HepG2 (cell line): ENCODE measurements around the gene ARHGAP26. TPM values are rescaled to one million over a fixed set of nuclear protein-coding genes. Genes with fewer than 3 reads are reported as not detected.

Experiments
- ATAC-seq: fragments of 200-7000 bp; cut with Tn5 transposase; 3 replicates; pipeline ENCODE4 v1.9.1; 2020; ENCODE audit warnings: mild to moderate bottlenecking, moderate library complexity
- BruUV-seq: library from RNA; stranded (reverse); fragments of 400-500 nt; replicated peaks from 2 replicates; lab custom pipeline; 2021; lab: Mats Ljungman, UMichigan
- CTCF ChIA-PET: fragments of 300-600 bp; formaldehyde crosslinking; extraction: SDS; loops from one replicate; lab custom pipeline; 2021; ENCODE audit warnings: low total read pairs, inconsistent platforms, low intra/inter-chr PET ratio; lab: Yijun Ruan, JAX
- POLR2A ChIA-PET: fragments of 350-600 bp; sonication (Branson Sonifier 250); formaldehyde crosslinking; loops from one replicate; lab custom pipeline; 2020; ENCODE audit warnings: antibody characterized with exemption, inconsistent platforms; lab: Yijun Ruan, JAX
- DNase-seq: peaks from one replicate; pipeline ENCODE4 v3.0.0-alpha.2; 2015; ENCODE audit warnings: low spot score
- FAIRE-seq: peaks from 3 replicates; lab custom pipeline; 2011; peaks lifted over from hg19 to GRCh38; lab: Jason Lieb, UNC
- H2AFZ ChIP-seq: one replicate; pipeline ENCODE4 v1.6.1; 2011; ENCODE audit warnings: low read length, inconsistent platforms
- H3K27ac ChIP-seq: fragments of 300-600 bp; 3 replicates; pipeline ENCODE4 v1.8.0; 2011; ENCODE audit warnings: mixed run types, mild to moderate bottlenecking, mixed read lengths, low read length, inconsistent platforms; ENCODE audit not compliant: insufficient read depth; ENCODE audit errors: extremely low read length
- H3K27me3 ChIP-seq, 2 experiments: fragments of 200-600 bp in 1 of 2; 2 replicates in 1 of 2; 3 replicates in 1 of 2; pipeline versions ENCODE4 v1.6.0 to v1.8.0; 2011; ENCODE audit warnings: low read length in 2 of 2, mild to moderate bottlenecking in 2 of 2, moderate library complexity in 2 of 2, inconsistent platforms in 1 of 2; ENCODE audit not compliant: insufficient read depth in 2 of 2, control insufficient read depth in 1 of 2
- H3K36me3 ChIP-seq, 2 experiments: fragments of 200-600 bp in 1 of 2; replicated peaks in 1 of 2; 2 replicates in 1 of 2; 3 replicates in 1 of 2; pipeline versions ENCODE4 v1.5.1 to v1.8.0; 2011; ENCODE audit warnings: low read length in 2 of 2, inconsistent platforms in 1 of 2; ENCODE audit not compliant: insufficient read depth in 2 of 2, control insufficient read depth in 1 of 2
- H3K4me1 ChIP-seq: 2 replicates; pipeline ENCODE4 v1.5.1; 2012; ENCODE audit warnings: low read length, inconsistent platforms; ENCODE audit not compliant: insufficient read depth
- H3K4me2 ChIP-seq: 2 replicates; pipeline ENCODE4 v1.6.0; 2011; ENCODE audit warnings: low read depth, low read length, inconsistent platforms
- H3K4me3 ChIP-seq, 3 experiments: fragments of 200-600 bp in 1 of 3; sonication (generic), shearing (Covaris generic) in 1 of 3; replicated peaks in 1 of 3; 2 replicates each; pipeline ENCODE4 v1.5.1; 2011 to 2016; ENCODE audit warnings: low read length in 3 of 3, inconsistent platforms in 2 of 3, low read depth in 2 of 3, mild to moderate bottlenecking in 2 of 3, control low read depth in 1 of 3, mixed read lengths in 1 of 3; ENCODE audit not compliant: insufficient read depth in 1 of 3
- H3K79me2 ChIP-seq: one replicate; pipeline ENCODE4 v1.6.1; 2011; ENCODE audit warnings: low read length, inconsistent platforms; ENCODE audit not compliant: insufficient read depth
- H3K9ac ChIP-seq: 2 replicates; pipeline ENCODE4 v1.6.0; 2011; ENCODE audit warnings: mild to moderate bottlenecking, low read depth, low read length, inconsistent platforms; ENCODE audit not compliant: insufficient read depth
- H3K9me3 ChIP-seq: 2 replicates; pipeline ENCODE4 v1.5.1; 2012; ENCODE audit warnings: mild to moderate bottlenecking, low read length
- H4K20me1 ChIP-seq: 2 replicates; pipeline ENCODE4 v1.6.0; 2011; ENCODE audit warnings: inconsistent platforms, mild to moderate bottlenecking, low read length, moderate library complexity; ENCODE audit not compliant: insufficient read depth
- ELF3 ChIP-seq: IDR thresholded peaks from 2 replicates; pipeline ENCODE4 v1.6.1; 2016; ENCODE audit warnings: missing genetic modification reagents, missing compliant biosample characterization
- FOSL2 ChIP-seq: sonication (generic); formaldehyde crosslinking; IDR thresholded peaks from 2 replicates; pipeline ENCODE4 v1.4.0; 2020; ENCODE audit warnings: missing genetic modification reagents
- GATAD2A ChIP-seq: IDR thresholded peaks from 2 replicates; pipeline ENCODE4 v1.6.1; 2016
- KAT8 ChIP-seq: IDR thresholded peaks from 2 replicates; pipeline ENCODE4 v1.6.1; 2016; ENCODE audit warnings: missing genetic modification reagents, missing compliant biosample characterization
- KMT2A ChIP-seq: sonication (generic); formaldehyde crosslinking; IDR thresholded peaks from 2 replicates; pipeline ENCODE4 v1.4.0; 2020; ENCODE audit warnings: missing genetic modification reagents
- LCORL ChIP-seq, 2 experiments: fragments of 450-650 bp in 1 of 2; sonication (generic) in 1 of 2; formaldehyde crosslinking in 1 of 2; IDR thresholded peaks; 2 replicates each; pipeline versions ENCODE4 v1.5.0 to v1.6.1; 2017 to 2020; ENCODE audit warnings: antibody characterized with exemption in 1 of 2, missing genetic modification reagents in 1 of 2
- MIER3 ChIP-seq: IDR thresholded peaks from 2 replicates; pipeline ENCODE4 v1.6.1; 2016; ENCODE audit warnings: missing compliant biosample characterization, borderline replicate concordance
- POLR2AphosphoS2 ChIP-seq: IDR thresholded peaks from 2 replicates; pipeline ENCODE4 v1.6.1; 2011; ENCODE audit warnings: low read depth, low read length, improper control_type of control experiment
- RAD21 ChIP-seq: fragments of 450-650 bp; formaldehyde crosslinking; IDR thresholded peaks from 2 replicates; pipeline ENCODE4 v1.5.0; 2020; ENCODE audit warnings: mild to moderate bottlenecking
- SALL2 ChIP-seq: sonication (generic); formaldehyde crosslinking; IDR thresholded peaks from 2 replicates; pipeline ENCODE4 v1.8.1; 2023; ENCODE audit warnings: mild to moderate bottlenecking, missing genetic modification reagents, inconsistent platforms
- SOX6 ChIP-seq, 2 experiments: fragments of 450-650 bp in 1 of 2; sonication (generic) in 1 of 2; formaldehyde crosslinking in 1 of 2; IDR thresholded peaks; 2 replicates each; pipeline versions ENCODE4 v1.4.0 to v1.6.1; 2017 to 2020; ENCODE audit warnings: antibody characterized with exemption in 1 of 2, mild to moderate bottlenecking in 1 of 2, missing genetic modification reagents in 1 of 2
- SSRP1 ChIP-seq: IDR thresholded peaks from 2 replicates; pipeline ENCODE4 v1.6.1; 2016; ENCODE audit warnings: control low read depth
- ZNF30 ChIP-seq: sonication (generic); formaldehyde crosslinking; IDR thresholded peaks from 2 replicates; pipeline ENCODE4 v1.5.0; 2020; ENCODE audit warnings: mild to moderate bottlenecking, missing genetic modification reagents
- ZNF460 ChIP-seq: sonication (generic); formaldehyde crosslinking; IDR thresholded peaks from 2 replicates; pipeline ENCODE4 v1.5.1; 2020; ENCODE audit warnings: missing genetic modification reagents, mild to moderate bottlenecking, borderline replicate concordance
- ZNF501 ChIP-seq: sonication (generic); formaldehyde crosslinking; IDR thresholded peaks from 2 replicates; pipeline ENCODE4 v1.5.1; 2020; ENCODE audit warnings: mild to moderate bottlenecking, moderate library complexity, missing genetic modification reagents
- WGBS: methylation state at CpG from one replicate; pipeline ENCODE4 v1.1.6; 2017; ENCODE audit warnings: low lambda C conversion rate; 5-methylcytosine and 5-hydroxymethylcytosine counted together
- in situ Hi-C: cut with HindIII; loops from 2 replicates; pipeline ENCODE4 v1.10.0; 2017; ENCODE audit warnings: low pct_unique_long_range_greater_than_20kb; ENCODE audit not compliant: extremely low pct_ligation_motif_present
- intact Hi-C: fragments of 100-400 bp; cut with micrococcal nuclease; formaldehyde crosslinking; loops from one replicate; pipeline ENCODE4 v1.10.0; 2022; ENCODE audit not compliant: unreplicated experiment
- polyA plus RNA-seq, 8 experiments: library from polyadenylated mRNA; depleted of rRNA in 3 of 8; stranded (reverse) in 7 of 8; unstranded in 1 of 8; fragments of >200 nt; fragmentation: Illumina TruSeq in 4 of 8; extraction: Trizol in 4 of 8; gene quantifications; 2 replicates each; pipeline versions ENCODE4 v1.2.1 to v1.2.3, GENCODE V29; 2011 to 2016; ENCODE audit warnings: low read depth in 4 of 8, missing spikeins in 1 of 8, mixed read lengths in 1 of 8; ENCODE audit not compliant: insufficient read depth in 1 of 8
- total RNA-seq, 5 experiments: library from RNA; depleted of rRNA; stranded (reverse); fragments of >200 nt; fragmentation: Illumina TruSeq; extraction: Trizol; gene quantifications; 2 replicates each; pipeline ENCODE4 v1.2.3, GENCODE V29; 2016; ENCODE audit warnings: low read depth in 1 of 5
- TF ChIP-seq, protein P1 (sequence below): sonication (generic); formaldehyde crosslinking; IDR thresholded peaks from 2 replicates; pipeline ENCODE4 v1.5.0; 2020; ENCODE audit warnings: mild to moderate bottlenecking, missing genetic modification reagents, borderline replicate concordance

The ARHGAP26 gene
- total and polyA plus RNA-seq, 2 of the 13 experiments (the other 11 are each of a cell fraction or from before 2014, with no cell fraction given) = 9.6 to 18.2 TPM

DNA sequence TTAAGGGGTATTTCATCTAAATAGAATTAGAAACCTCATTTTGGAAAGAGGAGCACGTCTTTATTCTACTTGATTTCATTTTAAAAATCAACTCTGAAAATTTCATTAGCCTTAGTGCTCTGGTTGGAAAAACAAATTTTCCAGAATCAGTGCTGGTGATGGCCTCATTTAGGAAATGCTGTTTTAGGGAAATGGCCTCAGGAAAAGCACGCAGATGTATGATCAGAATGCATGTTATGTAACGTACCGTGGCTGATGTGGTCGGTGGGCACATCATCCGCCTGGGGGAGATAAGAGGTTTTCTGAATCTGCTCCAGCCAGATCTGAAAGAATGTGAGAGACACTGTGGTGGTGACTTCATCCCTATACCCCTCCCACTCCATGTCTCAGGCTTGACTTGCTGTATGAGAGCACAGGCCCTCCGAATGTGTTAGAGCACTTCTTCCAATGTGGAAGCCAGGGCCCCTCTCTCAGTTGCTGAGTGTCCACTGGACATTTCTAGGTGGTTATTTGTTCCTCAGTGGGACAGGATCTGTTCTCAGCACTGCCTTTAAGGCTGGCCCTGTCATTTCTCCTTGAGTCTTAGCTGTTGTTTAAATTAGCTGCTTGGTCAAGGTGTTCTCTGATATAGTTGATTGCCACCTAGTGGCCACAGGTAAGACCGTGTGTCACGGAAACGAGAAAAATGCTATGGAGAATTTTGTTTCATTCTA lies 96.5 kb downstream of the ARHGAP26 start:
- Histone ChIP-seq H3K27me3 (no peaks in the 10 kb centered on the region), H3K79me2 (peaks cover 24% of the 10 kb centered on the region), H2AFZ (no peak overlapping the region), H3K27ac (no peak overlapping the region), H3K9me3 (no peaks in the 10 kb centered on the region), H4K20me1 (no peaks in the 10 kb centered on the region), H3K4me1 (peaks cover 45% of the 10 kb centered on the region), H3K4me3 (no peak overlapping the region), H3K4me2 (peak overlapping the region; percentile 16; the same call in 1 of the 2 replicates), H3K9ac (no peak overlapping the region), H3K36me3 (no peaks in the 10 kb centered on the region)
- ATAC-seq = peak; percentile 80
- POLR2A ChIA-PET = interaction anchor here (1.0 to 1.6 kb wide), 2 partner anchors 33 to 96 kb away, joined by 5 to 13 read pairs; partner anchors contain the start of gene ARHGAP26
- DNase-seq = peak; percentile 74
- FAIRE-seq = peak; percentile 59
- BruUV-seq = no TSS peak
- in situ Hi-C loops (no loop called here), intact Hi-C loops (loop anchor here (1.0 to 5.0 kb wide), 3 partner anchors 34 to 118 kb away; partner anchors contain the start of gene ARHGAP26)
- WGBS = 64% methylated on average over 10 of the region's 10 CpGs
- CTCF ChIA-PET = interaction anchor here (0.7 to 3.8 kb wide), 4 partner anchors 61 to 153 kb away, joined by 3 to 30 read pairs (median 12); partner anchors contain the start of gene ARHGAP26
- TF ChIP-seq SALL2 (CRISPR knock-in tag) (no peak), ELF3 (CRISPR knock-in tag) (0 out of 2 replicates have a peak, but pooled peaks have one; percentile 42), GATAD2A (CRISPR knock-in tag) (peak; percentile 50; the same call in 1 of the 2 replicates), KMT2A (CRISPR knock-in tag) (0 out of 2 replicates have a peak, but pooled peaks have one; percentile 33), KAT8 (CRISPR knock-in tag) (0 out of 2 replicates have a peak, but pooled peaks have one; percentile 42), SOX6 (IDR thresholded peaks at IDR 0.05) (no peak), SOX6 (CRISPR knock-in tag; IDR thresholded peaks at IDR 0.05) (peak; percentile 43; the same call in 1 of the 2 replicates), MIER3 (no peak), SSRP1 (CRISPR knock-in tag) (0 out of 2 replicates have a peak, but pooled peaks have one; percentile 50), ZNF30 (CRISPR knock-in tag) (no peak), RAD21 (CRISPR knock-in tag) (peak; percentile 65; the same call in 1 of the 2 replicates), ZNF460 (CRISPR knock-in tag) (no peak), ZNF501 (CRISPR knock-in tag) (peak; percentile 54; the same call in 1 of the 2 replicates), POLR2AphosphoS2 (no peak), LCORL (IDR thresholded peaks at IDR 0.05) (no peak), LCORL (CRISPR knock-in tag; IDR thresholded peaks at IDR 0.05) (peak; percentile 29; the same call in 1 of the 2 replicates), FOSL2 (CRISPR knock-in tag) (peak; percentile 30; the same call in 1 of the 2 replicates)
- TF ChIP-seq, protein P1, sequence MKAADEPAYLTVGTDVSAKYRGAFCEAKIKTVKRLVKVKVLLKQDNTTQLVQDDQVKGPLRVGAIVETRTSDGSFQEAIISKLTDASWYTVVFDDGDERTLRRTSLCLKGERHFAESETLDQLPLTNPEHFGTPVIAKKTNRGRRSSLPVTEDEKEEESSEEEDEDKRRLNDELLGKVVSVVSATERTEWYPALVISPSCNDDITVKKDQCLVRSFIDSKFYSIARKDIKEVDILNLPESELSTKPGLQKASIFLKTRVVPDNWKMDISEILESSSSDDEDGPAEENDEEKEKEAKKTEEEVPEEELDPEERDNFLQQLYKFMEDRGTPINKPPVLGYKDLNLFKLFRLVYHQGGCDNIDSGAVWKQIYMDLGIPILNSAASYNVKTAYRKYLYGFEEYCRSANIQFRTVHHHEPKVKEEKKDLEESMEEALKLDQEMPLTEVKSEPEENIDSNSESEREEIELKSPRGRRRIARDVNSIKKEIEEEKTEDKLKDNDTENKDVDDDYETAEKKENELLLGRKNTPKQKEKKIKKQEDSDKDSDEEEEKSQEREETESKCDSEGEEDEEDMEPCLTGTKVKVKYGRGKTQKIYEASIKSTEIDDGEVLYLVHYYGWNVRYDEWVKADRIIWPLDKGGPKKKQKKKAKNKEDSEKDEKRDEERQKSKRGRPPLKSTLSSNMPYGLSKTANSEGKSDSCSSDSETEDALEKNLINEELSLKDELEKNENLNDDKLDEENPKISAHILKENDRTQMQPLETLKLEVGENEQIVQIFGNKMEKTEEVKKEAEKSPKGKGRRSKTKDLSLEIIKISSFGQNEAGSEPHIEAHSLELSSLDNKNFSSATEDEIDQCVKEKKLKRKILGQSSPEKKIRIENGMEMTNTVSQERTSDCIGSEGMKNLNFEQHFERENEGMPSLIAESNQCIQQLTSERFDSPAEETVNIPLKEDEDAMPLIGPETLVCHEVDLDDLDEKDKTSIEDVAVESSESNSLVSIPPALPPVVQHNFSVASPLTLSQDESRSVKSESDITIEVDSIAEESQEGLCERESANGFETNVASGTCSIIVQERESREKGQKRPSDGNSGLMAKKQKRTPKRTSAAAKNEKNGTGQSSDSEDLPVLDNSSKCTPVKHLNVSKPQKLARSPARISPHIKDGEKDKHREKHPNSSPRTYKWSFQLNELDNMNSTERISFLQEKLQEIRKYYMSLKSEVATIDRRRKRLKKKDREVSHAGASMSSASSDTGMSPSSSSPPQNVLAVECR (CRISPR knock-in tag) = peak; percentile 28; the same call in 1 of the 2 replicates
